ENCODE results near the gene CA5A.

CA5A gene

DNA sequence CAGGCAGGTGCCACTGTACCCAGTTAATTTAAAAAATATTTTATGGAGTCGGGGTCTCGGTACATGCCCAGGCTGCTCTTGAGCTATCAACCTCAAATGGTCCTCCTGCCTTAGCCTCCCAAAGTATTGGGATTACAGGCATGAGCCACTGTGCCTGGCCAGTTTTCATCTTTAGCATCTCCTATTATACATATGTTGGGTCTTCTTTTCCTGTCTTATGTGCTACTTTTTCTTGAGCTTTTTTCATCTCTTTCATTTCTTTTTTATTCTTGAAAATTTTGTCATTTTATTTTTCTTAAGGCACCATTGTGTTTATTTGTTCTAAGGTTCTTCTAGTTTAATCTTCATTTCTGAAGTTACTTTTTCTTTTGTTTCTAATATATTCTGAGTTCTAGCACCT, 35.6 kb upstream of the CA5A start:
- no peak overlapping the region for H2AFZ ChIP-seq (ENCODE audit: low read depth, low read length)
- H3K9ac ChIP-seq (ENCODE audit: low read length) = no peak overlapping the region
- no peak overlapping the region for H3K4me3 ChIP-seq (ENCODE audit: low read length)
- H3K36me3 ChIP-seq (replicated peaks; ENCODE audit: low read depth, low read length) = peaks cover 11% of the 10 kb centered on the region
- no peaks in the 10 kb centered on the region for H3K27me3 ChIP-seq (ENCODE audit: low read depth, low read length)
- no peaks in the 10 kb centered on the region for H3K9me3 ChIP-seq (ENCODE audit: insufficient read depth, low read length)
- no peaks in the 10 kb centered on the region for H4K20me1 ChIP-seq (ENCODE audit: insufficient read depth, low read length)
- no peak for TF ChIP-seq EZH2phosphoT487 (IDR thresholded peaks at IDR 0.05; ENCODE audit: low read depth)
- TF ChIP-seq, protein P1, sequence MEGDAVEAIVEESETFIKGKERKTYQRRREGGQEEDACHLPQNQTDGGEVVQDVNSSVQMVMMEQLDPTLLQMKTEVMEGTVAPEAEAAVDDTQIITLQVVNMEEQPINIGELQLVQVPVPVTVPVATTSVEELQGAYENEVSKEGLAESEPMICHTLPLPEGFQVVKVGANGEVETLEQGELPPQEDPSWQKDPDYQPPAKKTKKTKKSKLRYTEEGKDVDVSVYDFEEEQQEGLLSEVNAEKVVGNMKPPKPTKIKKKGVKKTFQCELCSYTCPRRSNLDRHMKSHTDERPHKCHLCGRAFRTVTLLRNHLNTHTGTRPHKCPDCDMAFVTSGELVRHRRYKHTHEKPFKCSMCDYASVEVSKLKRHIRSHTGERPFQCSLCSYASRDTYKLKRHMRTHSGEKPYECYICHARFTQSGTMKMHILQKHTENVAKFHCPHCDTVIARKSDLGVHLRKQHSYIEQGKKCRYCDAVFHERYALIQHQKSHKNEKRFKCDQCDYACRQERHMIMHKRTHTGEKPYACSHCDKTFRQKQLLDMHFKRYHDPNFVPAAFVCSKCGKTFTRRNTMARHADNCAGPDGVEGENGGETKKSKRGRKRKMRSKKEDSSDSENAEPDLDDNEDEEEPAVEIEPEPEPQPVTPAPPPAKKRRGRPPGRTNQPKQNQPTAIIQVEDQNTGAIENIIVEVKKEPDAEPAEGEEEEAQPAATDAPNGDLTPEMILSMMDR (IDR thresholded peaks at IDR 0.05; ENCODE audit: low read depth, low read length) = no peak
- peaks cover 62% of the 10 kb centered on the region for H3K79me2 ChIP-seq (ENCODE audit: low read length)
- no peaks in the 10 kb centered on the region for H3K4me1 ChIP-seq (ENCODE audit: low read length)
- H3K4me2 ChIP-seq (ENCODE audit: low read length) = no peak overlapping the region
- H3K27ac ChIP-seq (ENCODE audit: low read length) = no peak overlapping the region

DNA sequence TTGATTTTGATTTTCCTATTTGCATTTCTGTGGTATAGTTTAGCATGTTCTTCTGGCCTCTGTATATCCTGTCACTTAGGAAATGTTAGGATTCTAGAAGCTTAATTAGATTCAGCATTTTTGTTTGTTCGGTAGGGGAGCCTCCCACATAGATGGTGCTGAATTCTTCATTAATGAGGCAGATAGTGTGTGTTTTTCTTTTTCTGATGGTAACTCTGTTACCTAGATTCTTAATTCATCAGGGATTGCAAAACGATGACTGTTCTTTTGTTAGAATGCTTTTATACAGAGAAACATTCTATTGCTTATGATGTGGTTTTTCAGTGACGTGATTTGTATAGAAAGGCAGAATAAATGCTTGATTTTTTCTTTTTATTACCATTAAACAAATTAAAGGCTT, 33.9 kb upstream of the CA5A start:
- no peaks in the 10 kb centered on the region for H3K27me3 ChIP-seq (ENCODE audit: low read depth, low read length)
- no peaks in the 10 kb centered on the region for H3K4me1 ChIP-seq (ENCODE audit: low read length)
- no peak overlapping the region for H3K9ac ChIP-seq (ENCODE audit: low read length)
- H4K20me1 ChIP-seq (ENCODE audit: insufficient read depth, low read length) = peaks cover 6% of the 10 kb centered on the region; the same call in 1 of the 2 replicates
- H3K36me3 ChIP-seq (replicated peaks; ENCODE audit: low read depth, low read length) = peaks cover 11% of the 10 kb centered on the region
- H3K9me3 ChIP-seq (ENCODE audit: insufficient read depth, low read length) = no peaks in the 10 kb centered on the region
- peaks cover 76% of the 10 kb centered on the region for H3K79me2 ChIP-seq (ENCODE audit: low read length)
- TF ChIP-seq, protein P1 (IDR thresholded peaks at IDR 0.05; ENCODE audit: low read depth, low read length) = no peak
- no peak for TF ChIP-seq EZH2phosphoT487 (IDR thresholded peaks at IDR 0.05; ENCODE audit: low read depth)
- no peak overlapping the region for H3K27ac ChIP-seq (ENCODE audit: low read length)
- no peak overlapping the region for H3K4me2 ChIP-seq (ENCODE audit: low read length)
- H3K4me3 ChIP-seq (ENCODE audit: low read length) = no peak overlapping the region
- H2AFZ ChIP-seq (ENCODE audit: low read depth, low read length) = no peak overlapping the region

GRCh38 chr16:87968541-87968940, 32.2 kb upstream of the CA5A start:
- Histone ChIP-seq H3K9me3 (ENCODE audit: insufficient read depth, low read length) (no peaks in the 10 kb centered on the region), H2AFZ (ENCODE audit: low read depth, low read length) (no peak overlapping the region), H3K27me3 (ENCODE audit: low read depth, low read length) (no peaks in the 10 kb centered on the region), H3K36me3 (replicated peaks; ENCODE audit: low read depth, low read length) (peaks cover 11% of the 10 kb centered on the region), H4K20me1 (ENCODE audit: insufficient read depth, low read length) (peaks cover 6% of the 10 kb centered on the region; the same call in 1 of the 2 replicates), H3K9ac (ENCODE audit: low read length) (no peak overlapping the region), H3K79me2 (ENCODE audit: low read length) (peaks cover 86% of the 10 kb centered on the region), H3K27ac (ENCODE audit: low read length) (no peak overlapping the region), H3K4me1 (ENCODE audit: low read length) (no peaks in the 10 kb centered on the region), H3K4me2 (ENCODE audit: low read length) (no peak overlapping the region), H3K4me3 (ENCODE audit: low read length) (no peak overlapping the region)
- TF ChIP-seq, protein P1 (IDR thresholded peaks at IDR 0.05; ENCODE audit: low read depth, low read length) = no peak
- no peak for TF ChIP-seq EZH2phosphoT487 (IDR thresholded peaks at IDR 0.05; ENCODE audit: low read depth)

DNA sequence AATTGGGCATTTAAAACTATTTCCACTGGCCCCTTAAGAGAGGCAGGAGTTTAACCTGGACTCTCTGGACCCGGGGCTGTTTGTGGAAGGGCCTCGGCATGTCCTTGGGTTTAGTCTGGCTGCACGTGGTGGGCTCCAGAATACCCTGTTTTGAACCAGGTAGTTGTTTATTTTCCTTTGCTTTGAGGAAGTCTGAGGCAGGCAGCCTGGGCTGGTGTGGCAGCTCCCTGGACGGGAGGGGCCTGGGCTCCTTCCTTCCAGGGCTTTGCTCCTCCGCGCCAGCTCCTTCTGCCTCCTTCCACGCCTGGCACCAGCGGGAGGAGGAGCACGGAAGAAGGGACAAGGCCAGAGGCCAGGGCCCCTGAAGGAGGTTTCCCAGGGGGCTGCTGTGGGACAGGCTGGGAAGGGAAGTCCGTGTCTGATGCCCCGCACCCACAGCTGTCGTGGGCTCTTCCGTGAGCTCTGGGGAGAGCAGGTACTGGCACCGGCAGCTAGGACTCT, 30.4 kb upstream of the CA5A start:
- H4K20me1 ChIP-seq (ENCODE audit: insufficient read depth, low read length) = peaks cover 6% of the 10 kb centered on the region; the same call in 1 of the 2 replicates
- H3K4me1 ChIP-seq (ENCODE audit: low read length) = no peaks in the 10 kb centered on the region
- H3K4me2 ChIP-seq (ENCODE audit: low read length) = no peak overlapping the region
- H3K27me3 ChIP-seq (ENCODE audit: low read depth, low read length) = no peaks in the 10 kb centered on the region
- H3K9ac ChIP-seq (ENCODE audit: low read length) = no peak overlapping the region
- peaks cover 82% of the 10 kb centered on the region for H3K79me2 ChIP-seq (ENCODE audit: low read length)
- no peak overlapping the region for H3K4me3 ChIP-seq (ENCODE audit: low read length)
- H2AFZ ChIP-seq (ENCODE audit: low read depth, low read length) = no peak overlapping the region
- H3K9me3 ChIP-seq (ENCODE audit: insufficient read depth, low read length) = no peaks in the 10 kb centered on the region
- peaks cover 9% of the 10 kb centered on the region for H3K36me3 ChIP-seq (replicated peaks; ENCODE audit: low read depth, low read length)
- H3K27ac ChIP-seq (ENCODE audit: low read length) = no peak overlapping the region
- TF ChIP-seq, protein P1 (IDR thresholded peaks at IDR 0.05; ENCODE audit: low read depth, low read length) = no peak
- no peak for TF ChIP-seq EZH2phosphoT487 (IDR thresholded peaks at IDR 0.05; ENCODE audit: low read depth)

All from OCI-LY3 (cell line).